HUES48 (cell line): Measurements from ENCODE around the gene VCPKMT.

ENCODE experiments used
- H3K27ac ChIP-seq: one replicate; pipeline ENCODE4 v1.7.0; 2013; ENCODE audit warnings: low read depth, low read length, inconsistent platforms
- H3K27me3 ChIP-seq: 2 replicates; pipeline ENCODE4 v1.6.1; 2013; ENCODE audit warnings: mild to moderate bottlenecking, low read length; ENCODE audit not compliant: control insufficient read depth, insufficient read depth
- H3K36me3 ChIP-seq: 2 replicates; pipeline ENCODE4 v1.6.1; 2013; ENCODE audit warnings: low read length; ENCODE audit not compliant: control insufficient read depth, insufficient read depth
- H3K4me1 ChIP-seq: 2 replicates; pipeline ENCODE4 v1.6.1; 2013; ENCODE audit warnings: mild to moderate bottlenecking, low read length; ENCODE audit not compliant: control insufficient read depth, insufficient read depth
- H3K4me3 ChIP-seq: 2 replicates; pipeline ENCODE4 v1.5.1; 2013; ENCODE audit warnings: mild to moderate bottlenecking, low read depth, low read length
- H3K9ac ChIP-seq: 2 replicates; pipeline ENCODE4 v1.6.1; 2013; ENCODE audit warnings: mild to moderate bottlenecking, low read depth, low read length, moderate library complexity
- H3K9me3 ChIP-seq: 2 replicates; pipeline ENCODE4 v1.6.1; 2013; ENCODE audit warnings: low read length; ENCODE audit not compliant: control insufficient read depth, insufficient read depth

The VCPKMT gene

DNA sequence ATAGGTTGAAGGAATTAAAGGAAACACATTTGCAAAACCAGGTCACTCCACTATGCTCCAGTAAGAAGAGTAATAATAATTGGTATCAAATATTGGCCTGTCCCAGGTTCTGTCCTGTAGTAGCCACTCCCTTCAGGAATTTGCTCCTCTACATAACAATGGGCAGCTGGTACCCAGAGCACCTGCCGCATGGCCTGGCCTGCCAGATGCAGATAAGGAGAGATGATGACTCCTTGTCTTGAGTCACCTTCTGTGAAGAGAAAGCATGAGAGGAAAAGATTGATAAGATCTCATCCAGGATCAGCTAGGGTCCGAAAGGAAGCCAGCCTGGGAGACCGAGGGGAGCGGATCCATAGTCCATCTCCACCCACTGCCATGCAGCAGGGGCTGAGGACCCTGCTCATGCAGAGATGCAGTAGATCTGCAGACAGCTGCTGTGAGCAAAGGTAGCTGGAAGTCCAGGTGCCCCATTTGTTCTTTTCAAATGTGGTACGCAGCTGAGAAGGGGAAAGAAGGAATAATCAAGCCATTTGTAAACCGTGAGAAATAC is 24.3 kb downstream of the VCPKMT start:
- Histone ChIP-seq H3K27ac (no peak overlapping the region), H3K9ac (no peak overlapping the region), H3K9me3 (no peaks in the 10 kb centered on the region), H3K36me3 (no peaks in the 10 kb centered on the region), H3K4me1 (0 out of 2 replicates have a peak, but pooled peaks cover 6% of the 10 kb centered on the region), H3K4me3 (no peak overlapping the region), H3K27me3 (no peaks in the 10 kb centered on the region)

DNA sequence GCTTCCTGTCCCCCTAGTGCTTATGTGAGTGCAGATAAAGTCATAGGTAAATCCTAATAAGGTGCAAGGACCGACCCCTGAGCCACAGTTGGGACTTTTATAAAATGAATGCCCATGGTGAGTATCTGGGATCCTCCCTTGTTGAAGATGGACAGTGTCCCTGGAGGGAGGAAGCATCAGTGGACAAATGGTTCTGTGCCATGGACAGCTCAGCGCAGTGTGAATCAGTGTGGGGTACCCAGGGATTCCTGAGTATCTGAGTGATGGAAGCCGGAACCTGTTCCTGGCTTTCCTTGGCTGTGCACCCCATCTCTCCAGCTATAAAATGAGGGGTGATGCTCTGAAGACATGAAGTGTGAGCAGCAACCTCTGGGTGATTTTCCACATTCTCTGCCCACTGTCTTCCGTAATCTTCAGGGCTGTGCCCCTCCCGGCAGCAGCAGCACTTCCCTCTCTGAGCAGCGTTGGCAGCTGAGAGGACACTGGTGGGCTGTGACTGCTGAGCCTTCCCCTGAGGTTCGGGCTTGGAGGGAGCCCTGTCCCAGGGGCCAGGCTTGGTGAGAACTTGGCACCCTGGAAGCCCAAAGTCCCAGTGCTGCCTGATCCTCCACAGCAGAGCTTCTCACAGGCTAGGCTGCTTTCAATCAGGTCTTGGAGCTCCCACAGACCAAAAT is 25.0 kb downstream of the VCPKMT start:
- H3K9ac ChIP-seq: no peak overlapping the region
- no peaks in the 10 kb centered on the region for H3K36me3 ChIP-seq
- no peak overlapping the region for H3K27ac ChIP-seq
- no peaks in the 10 kb centered on the region for H3K27me3 ChIP-seq
- no peak overlapping the region for H3K4me3 ChIP-seq
- H3K9me3 ChIP-seq: no peaks in the 10 kb centered on the region
- H3K4me1 ChIP-seq: 0 out of 2 replicates have a peak, but pooled peaks cover 6% of the 10 kb centered on the region

DNA sequence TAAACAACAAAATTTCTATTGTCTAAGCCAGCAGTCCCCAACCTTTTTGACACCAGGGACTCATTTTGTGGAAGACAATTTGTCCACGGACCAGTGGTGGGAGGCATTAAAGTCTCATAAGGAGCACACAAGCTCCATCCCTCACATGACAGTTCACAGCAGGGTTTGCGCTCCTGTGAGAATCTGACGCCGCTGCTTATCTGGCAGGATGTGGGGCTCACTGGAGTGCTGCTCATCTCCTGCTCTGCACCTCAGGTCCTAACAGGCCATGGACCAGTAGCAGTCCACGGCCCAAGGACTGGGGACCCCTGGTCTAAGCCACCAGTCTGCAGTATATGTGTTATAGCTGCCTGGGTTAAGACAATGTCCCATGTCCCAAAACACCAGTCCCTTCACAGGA is 27.2 kb downstream of the VCPKMT start:
- H3K27me3 ChIP-seq: no peaks in the 10 kb centered on the region
- H3K9ac ChIP-seq: no peak overlapping the region
- no peak overlapping the region for H3K4me3 ChIP-seq
- 0 out of 2 replicates have a peak, but pooled peaks cover 6% of the 10 kb centered on the region for H3K4me1 ChIP-seq
- H3K27ac ChIP-seq: no peak overlapping the region
- no peaks in the 10 kb centered on the region for H3K9me3 ChIP-seq
- no peaks in the 10 kb centered on the region for H3K36me3 ChIP-seq

DNA sequence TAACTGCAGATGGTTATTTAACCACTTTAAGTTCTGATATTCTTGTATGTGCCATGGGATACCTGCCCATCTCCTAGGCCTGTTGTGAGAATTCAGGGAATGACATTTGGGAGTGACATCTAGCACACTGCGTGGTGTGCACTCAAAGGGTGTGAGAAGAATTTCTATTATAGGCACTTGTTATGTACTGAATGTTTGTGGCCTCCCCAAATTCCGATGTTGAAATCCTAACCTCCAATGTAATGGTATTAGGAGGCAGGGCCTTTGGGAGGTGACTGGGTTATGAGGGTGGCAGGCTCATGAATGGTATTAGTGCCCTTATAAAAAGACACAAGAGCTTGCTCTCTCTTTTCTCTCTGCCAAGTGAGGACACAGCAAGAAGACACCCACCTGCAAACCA is 27.6 kb downstream of the VCPKMT start:
- Histone ChIP-seq H3K4me3 (no peak overlapping the region), H3K36me3 (no peaks in the 10 kb centered on the region), H3K9ac (no peak overlapping the region), H3K4me1 (0 out of 2 replicates have a peak, but pooled peaks cover 6% of the 10 kb centered on the region), H3K27me3 (no peaks in the 10 kb centered on the region), H3K27ac (no peak overlapping the region), H3K9me3 (no peaks in the 10 kb centered on the region)

DNA sequence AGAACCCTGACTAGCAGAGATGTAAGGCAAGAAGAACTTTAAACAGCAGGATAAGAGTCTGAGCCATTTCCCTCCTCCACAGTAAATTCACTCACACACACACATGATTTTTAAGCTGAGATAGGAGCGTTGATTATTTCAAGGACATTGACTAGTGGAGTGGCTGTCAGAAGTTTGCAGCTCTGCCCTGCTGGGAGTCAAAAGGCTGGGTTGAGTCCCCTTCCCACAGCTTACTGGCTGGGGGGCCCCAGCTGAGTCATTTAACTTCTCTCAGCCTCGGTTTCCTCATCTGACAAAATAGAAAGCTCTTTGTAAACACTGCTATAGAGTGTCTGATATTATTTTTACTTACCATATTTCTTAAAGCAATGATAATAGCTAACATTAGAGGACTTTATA is 28.3 kb downstream of the VCPKMT start:
- H3K9ac ChIP-seq: no peak overlapping the region
- no peaks in the 10 kb centered on the region for H3K27me3 ChIP-seq
- H3K9me3 ChIP-seq: no peaks in the 10 kb centered on the region
- no peak overlapping the region for H3K4me3 ChIP-seq
- no peak overlapping the region for H3K27ac ChIP-seq
- no peaks in the 10 kb centered on the region for H3K36me3 ChIP-seq
- 0 out of 2 replicates have a peak, but pooled peaks cover 6% of the 10 kb centered on the region for H3K4me1 ChIP-seq

DNA sequence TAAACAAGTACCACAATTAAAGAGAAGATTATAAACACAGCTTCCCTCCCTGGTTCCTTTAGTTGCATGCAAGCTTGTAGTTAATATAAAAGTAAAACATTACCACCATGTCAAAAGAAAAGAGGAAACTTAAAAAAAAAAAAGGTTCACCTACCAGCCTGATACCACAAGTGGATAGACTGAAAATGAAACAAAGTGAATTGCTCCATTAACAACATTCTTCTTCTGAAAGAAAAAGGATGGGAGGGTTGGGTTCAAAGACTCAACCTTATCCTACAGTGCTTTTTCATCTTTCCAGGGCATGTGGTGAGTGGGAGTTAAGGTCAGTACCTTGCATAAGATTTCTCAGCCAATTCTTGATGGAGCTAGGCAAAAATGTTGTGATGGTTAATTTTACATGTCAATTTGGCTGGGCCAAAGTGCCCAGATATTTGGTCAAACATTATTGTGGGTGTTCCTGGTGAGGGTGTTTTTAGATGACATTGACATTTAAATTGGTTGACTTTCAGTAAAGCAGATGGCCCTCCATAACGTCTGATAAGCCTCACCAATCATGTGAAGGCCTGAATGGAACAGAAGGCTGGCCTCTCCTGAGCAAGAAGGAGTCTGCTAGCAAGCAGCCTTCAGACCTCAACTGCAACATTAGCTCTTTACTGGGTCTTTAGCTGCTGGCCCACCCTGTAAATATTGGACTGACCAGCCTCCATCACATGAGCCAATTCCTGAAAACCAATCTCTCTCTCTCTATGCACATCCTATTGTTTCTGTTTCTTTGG is 28.8 kb downstream of the VCPKMT start:
- 0 out of 2 replicates have a peak, but pooled peaks cover 6% of the 10 kb centered on the region for H3K4me1 ChIP-seq
- no peak overlapping the region for H3K4me3 ChIP-seq
- H3K9ac ChIP-seq: no peak overlapping the region
- no peaks in the 10 kb centered on the region for H3K36me3 ChIP-seq
- H3K27ac ChIP-seq: no peak overlapping the region
- H3K9me3 ChIP-seq: no peaks in the 10 kb centered on the region
- no peaks in the 10 kb centered on the region for H3K27me3 ChIP-seq

DNA sequence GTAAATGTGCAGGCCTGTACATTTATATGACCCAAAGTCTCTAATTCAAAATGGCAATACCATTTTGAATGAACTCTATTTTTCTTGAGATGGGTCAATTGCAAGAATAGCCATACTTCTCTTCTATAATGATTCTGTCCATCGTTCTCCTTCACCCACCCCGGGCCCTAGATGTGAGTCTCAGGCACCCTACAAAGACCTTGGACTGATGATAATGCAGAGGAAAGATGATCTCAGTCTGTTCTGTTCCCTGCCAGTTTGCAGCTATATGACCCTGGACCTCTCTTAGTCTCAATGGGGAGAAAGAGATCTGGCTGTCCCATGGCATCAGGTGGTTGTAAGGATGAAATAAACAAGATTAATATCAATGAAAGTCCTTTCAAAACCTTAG is 30.1 kb downstream of the VCPKMT start:
- Histone ChIP-seq H3K4me3 (no peak overlapping the region), H3K9me3 (no peaks in the 10 kb centered on the region), H3K9ac (no peak overlapping the region), H3K36me3 (no peaks in the 10 kb centered on the region), H3K27me3 (no peaks in the 10 kb centered on the region), H3K4me1 (0 out of 2 replicates have a peak, but pooled peaks cover 4% of the 10 kb centered on the region), H3K27ac (no peak overlapping the region)

DNA sequence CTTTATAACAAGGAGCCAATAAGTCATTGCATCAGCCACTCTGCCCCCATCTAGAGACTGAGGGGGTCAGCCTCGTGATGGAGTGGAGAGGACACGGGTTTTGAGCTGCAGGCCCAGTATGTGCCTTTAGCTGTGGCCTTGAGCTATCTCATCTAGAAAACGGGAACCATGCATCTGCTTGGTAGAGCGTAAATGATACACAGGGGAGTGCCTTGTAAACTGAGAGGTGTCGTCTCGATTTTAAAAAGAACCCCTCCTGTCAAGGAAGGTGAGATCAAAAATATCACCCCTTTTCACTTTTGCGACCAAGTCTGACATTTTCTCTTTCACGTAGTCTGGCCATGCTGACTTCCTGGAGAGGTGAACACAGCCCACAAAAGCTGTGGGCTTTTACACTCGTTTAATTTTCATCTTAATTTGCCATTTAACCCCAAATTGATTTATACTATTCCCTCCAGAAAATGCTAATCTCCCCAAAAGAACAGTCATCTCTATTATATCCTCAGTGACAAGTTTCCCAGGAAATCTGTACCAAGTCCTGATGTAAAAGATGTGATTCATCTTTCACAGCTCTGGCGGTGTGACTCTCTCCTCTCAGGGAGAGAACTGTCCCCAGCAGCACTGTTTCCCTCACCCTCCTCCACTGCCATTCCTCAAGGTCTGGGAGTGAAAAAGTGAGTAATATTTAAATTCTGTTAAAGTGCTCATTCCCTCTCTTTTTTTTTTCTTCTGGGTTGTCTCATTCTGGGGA is 30.6 kb downstream of the VCPKMT start:
- Histone ChIP-seq H3K4me1 (0 out of 2 replicates have a peak, but pooled peaks cover 4% of the 10 kb centered on the region), H3K27ac (no peak overlapping the region), H3K9ac (no peak overlapping the region), H3K4me3 (no peak overlapping the region), H3K36me3 (no peaks in the 10 kb centered on the region), H3K9me3 (no peaks in the 10 kb centered on the region), H3K27me3 (no peaks in the 10 kb centered on the region)

DNA sequence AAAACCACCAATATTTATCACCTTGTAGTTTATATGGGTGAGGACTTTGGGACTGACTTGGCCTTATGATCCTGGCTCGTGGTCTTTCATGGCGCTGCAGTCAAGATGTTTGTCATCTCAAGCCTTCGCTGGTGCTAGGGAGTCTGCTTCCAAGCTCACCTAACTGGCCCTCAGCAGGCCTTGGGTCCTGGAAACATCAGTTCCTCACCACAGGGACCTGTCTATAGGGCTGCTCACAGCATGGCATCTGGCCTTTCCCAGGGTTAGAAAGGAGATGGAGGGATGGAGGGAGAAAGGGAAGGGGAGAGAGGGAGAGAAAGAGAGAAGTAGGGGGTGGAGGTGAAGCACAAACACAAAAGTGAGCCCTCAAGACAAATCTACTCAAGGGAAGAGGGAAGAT is 31.7 kb downstream of the VCPKMT start:
- H3K27ac ChIP-seq: no peak overlapping the region
- H3K4me1 ChIP-seq: 0 out of 2 replicates have a peak, but pooled peaks cover 4% of the 10 kb centered on the region
- no peaks in the 10 kb centered on the region for H3K27me3 ChIP-seq
- H3K9me3 ChIP-seq: no peaks in the 10 kb centered on the region
- H3K36me3 ChIP-seq: no peaks in the 10 kb centered on the region
- no peak overlapping the region for H3K4me3 ChIP-seq
- H3K9ac ChIP-seq: no peak overlapping the region

DNA sequence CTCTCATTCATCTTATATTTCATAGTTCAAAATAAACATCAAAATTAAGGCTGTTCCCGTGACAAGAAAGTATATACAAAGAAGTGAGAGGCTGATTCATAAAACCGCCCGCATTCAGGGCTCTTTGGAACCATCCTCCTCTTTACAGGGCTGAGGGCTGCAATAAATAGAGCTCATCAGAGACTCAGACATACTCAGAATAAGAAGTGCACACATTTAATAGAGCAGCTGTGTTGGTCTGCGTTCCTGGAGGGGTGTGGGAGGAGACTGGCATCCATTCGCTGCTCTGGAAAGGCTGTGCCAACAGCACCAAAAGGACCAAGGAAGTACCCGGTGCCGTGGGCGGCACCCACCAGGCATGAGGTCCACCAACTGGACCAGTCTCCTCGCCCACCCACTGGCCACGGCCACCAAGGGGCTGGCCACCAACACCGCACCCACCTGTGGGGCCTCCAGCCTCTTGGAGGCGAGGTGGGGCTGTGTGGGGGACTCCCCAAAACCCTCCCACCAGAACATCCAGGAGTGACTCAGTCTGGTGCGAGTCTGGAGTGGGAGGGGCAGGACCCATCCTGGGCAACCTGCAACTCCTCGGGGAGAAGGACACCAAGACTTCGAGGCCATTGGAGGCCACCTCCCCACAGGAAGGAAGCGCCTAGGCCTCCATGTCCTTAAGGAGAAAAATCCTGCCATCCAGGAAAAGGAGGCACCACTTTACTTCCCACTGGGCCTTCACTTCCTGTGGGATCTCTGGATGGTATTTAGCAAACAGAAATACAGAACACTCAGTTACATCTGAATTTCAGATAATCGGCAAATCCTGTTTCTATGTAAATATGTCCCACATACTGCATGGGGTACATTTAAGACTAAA is 32.7 kb downstream of the VCPKMT start:
- Histone ChIP-seq H3K27ac (no peak overlapping the region), H3K36me3 (no peaks in the 10 kb centered on the region), H3K4me3 (no peak overlapping the region), H3K9ac (no peak overlapping the region), H3K4me1 (0 out of 2 replicates have a peak, but pooled peaks cover 4% of the 10 kb centered on the region), H3K9me3 (no peaks in the 10 kb centered on the region), H3K27me3 (no peaks in the 10 kb centered on the region)
